OCI-LY7 (cell line): ENCODE results near the gene DOCK1. TPM values are rescaled to one million over a fixed set of nuclear protein-coding genes. Genes with fewer than 3 reads are reported as not detected.

ENCODE experiments used
- BruUV-seq: library from RNA; stranded (reverse); fragments of 400-500 nt; replicated peaks from 2 replicates; lab custom pipeline; 2021; lab: Mats Ljungman, UMichigan
- CTCF ChIA-PET: fragments of 300-600 bp; sonication (Branson Sonifier 250); formaldehyde crosslinking; loops from one replicate; lab custom pipeline; 2022; ENCODE audit warnings: antibody characterized with exemption; ENCODE audit not compliant: unreplicated experiment; lab: Charles Lee
- POLR2A ChIA-PET: fragments of 300-600 bp; sonication (Branson Sonifier 250); formaldehyde crosslinking; loops from one replicate; lab custom pipeline; 2022; ENCODE audit warnings: antibody characterized with exemption; lab: Charles Lee
- DNase-seq: peaks from one replicate; pipeline ENCODE4 v3.0.0-alpha.2; 2015; ENCODE audit warnings: low spot score
- H2AFZ ChIP-seq: fragments of 200-600 bp; sonication (generic), shearing (Covaris generic); 2 replicates; pipeline ENCODE4 v1.6.1; 2014; ENCODE audit warnings: mild to moderate bottlenecking, antibody characterized with exemption, low read length, moderate library complexity
- H3K27ac ChIP-seq: fragments of 200-600 bp; sonication (generic); 2 replicates; pipeline ENCODE4 v1.5.1; 2014; ENCODE audit warnings: mixed run types, low read depth, mild to moderate bottlenecking, moderate library complexity, low read length, inconsistent platforms; ENCODE audit not compliant: poor library complexity, severe bottlenecking
- H3K36me3 ChIP-seq: fragments of 200-600 bp; sonication (generic); 2 replicates; pipeline ENCODE4 v1.6.1; 2014; ENCODE audit warnings: mild to moderate bottlenecking, antibody characterized with exemption, low read length, moderate library complexity, mixed read lengths; ENCODE audit not compliant: insufficient read depth
- H3K4me1 ChIP-seq: fragments of 200-600 bp; sonication (generic); 2 replicates; pipeline ENCODE4 v1.5.1; 2014; ENCODE audit warnings: mild to moderate bottlenecking, low read length; ENCODE audit not compliant: insufficient read depth, poor library complexity, severe bottlenecking
- H3K4me2 ChIP-seq: fragments of 200-600 bp; sonication (generic); 2 replicates; pipeline ENCODE4 v1.6.1; 2014; ENCODE audit warnings: mild to moderate bottlenecking, low read length
- H3K4me3 ChIP-seq: fragments of 200-600 bp; sonication (generic); 2 replicates; pipeline ENCODE4 v1.5.1; 2014; ENCODE audit warnings: mild to moderate bottlenecking, low read depth, low read length; ENCODE audit not compliant: poor library complexity, severe bottlenecking
- H3K79me2 ChIP-seq: fragments of 200-600 bp; sonication (generic); 2 replicates; pipeline ENCODE4 v1.6.1; 2016; ENCODE audit warnings: low read depth, mild to moderate bottlenecking, low read length, moderate library complexity, mixed read lengths; ENCODE audit not compliant: insufficient read depth
- H3K9me2 ChIP-seq: fragments of 200-600 bp; sonication (generic); 2 replicates; pipeline ENCODE4 v1.6.1; 2016; ENCODE audit warnings: mild to moderate bottlenecking, low read length, mixed read lengths; ENCODE audit not compliant: insufficient read depth
- H3K9me3 ChIP-seq: fragments of 200-600 bp; sonication (generic); 2 replicates; pipeline ENCODE4 v1.6.1; 2014; ENCODE audit warnings: mild to moderate bottlenecking, mixed run types, low read length, mixed read lengths
- H4K20me1 ChIP-seq: fragments of 200-600 bp; sonication (generic); 2 replicates; pipeline ENCODE4 v1.6.1; 2014; ENCODE audit warnings: mild to moderate bottlenecking, antibody characterized with exemption, low read length, moderate library complexity, mixed read lengths; ENCODE audit not compliant: insufficient read depth
- CTCF ChIP-seq: fragments of 200-600 bp; sonication (generic); conservative IDR thresholded peaks from 2 replicates; pipeline ENCODE4 v1.5.1; 2014; ENCODE audit warnings: mild to moderate bottlenecking, antibody characterized with exemption, low read length, moderate library complexity, mixed read lengths
- EZH2phosphoT487 ChIP-seq: fragments of 200-600 bp; sonication (generic); IDR thresholded peaks from 2 replicates; pipeline ENCODE4 v1.6.1; 2018; ENCODE audit warnings: low read depth, borderline replicate concordance, mild to moderate bottlenecking, mixed run types, antibody characterized with exemption, low read length, moderate library complexity, mixed read lengths
- intact Hi-C: fragments of 100-400 bp; cut with micrococcal nuclease; formaldehyde crosslinking; loops from one replicate; pipeline ENCODE4 v1.10.0; 2022; ENCODE audit not compliant: unreplicated experiment
- total RNA-seq, 2 experiments: library from RNA; depleted of rRNA in 1 of 2; stranded (reverse); fragments of >200 nt in 1 of 2; shearing (Covaris generic) in 1 of 2; gene quantifications; 2 replicates each; pipeline ENCODE4 v1.2.3, GENCODE V29; 2014 to 2022

Gene DOCK1
- total RNA-seq, 2 experiments from 2014 or later, result not detected

- intact Hi-C loops, result no loop called here
- H3K4me2 ChIP-seq, result no peak overlapping the region
- H3K4me3 ChIP-seq, result no peak overlapping the region
- H2AFZ ChIP-seq, result no peak overlapping the region
- CTCF ChIA-PET, result no interaction called here
- H4K20me1 ChIP-seq, result no peaks in the 10 kb centered on the region
- no peaks in the 10 kb centered on the region for H3K36me3 ChIP-seq
- POLR2A ChIA-PET, result no interaction called here
- no peaks in the 10 kb centered on the region for H3K9me2 ChIP-seq
- no peaks in the 10 kb centered on the region for H3K79me2 ChIP-seq
- H3K4me1 ChIP-seq, result no peaks in the 10 kb centered on the region
- BruUV-seq, result no TSS peak
- DNase-seq, result no peak
- no peak overlapping the region for H3K27ac ChIP-seq
- no peaks in the 10 kb centered on the region for H3K9me3 ChIP-seq
- TF ChIP-seq CTCF (no peak), EZH2phosphoT487 (no peak)
Observed at GRCh38 chr10:127100983-127101615, 195.9 kb downstream of the DOCK1 start.

- no peak overlapping the region for H3K4me3 ChIP-seq
Observed at GRCh38 chr10:127102176-127102575, 196.9 kb downstream of the DOCK1 start.

More at GRCh38 chr10:127102176-127102575, 196.9 kb downstream of the DOCK1 start:
- CTCF ChIA-PET, result no interaction called here
- intact Hi-C loops, result no loop called here
- H3K79me2 ChIP-seq, result no peaks in the 10 kb centered on the region
- no peaks in the 10 kb centered on the region for H4K20me1 ChIP-seq
- no peak for DNase-seq
- H3K9me2 ChIP-seq, result no peaks in the 10 kb centered on the region
- POLR2A ChIA-PET, result no interaction called here
- BruUV-seq, result no TSS peak
- H3K36me3 ChIP-seq, result no peaks in the 10 kb centered on the region
- H3K9me3 ChIP-seq, result no peaks in the 10 kb centered on the region
- no peaks in the 10 kb centered on the region for H3K4me1 ChIP-seq
- TF ChIP-seq EZH2phosphoT487, result no peak
- no peak for TF ChIP-seq CTCF
- no peak overlapping the region for H3K27ac ChIP-seq
- no peak overlapping the region for H3K4me2 ChIP-seq
- H2AFZ ChIP-seq, result no peak overlapping the region
